GM21367 (cell line): Measurements from ENCODE around the gene ADAMTS8.

Experiments
- ATAC-seq: cut with Tn5 transposase; IDR thresholded peaks from one replicate; pipeline ENCODE4 v1.9.1; 2021; ENCODE audit not compliant: unreplicated experiment

The ADAMTS8 gene

DNA sequence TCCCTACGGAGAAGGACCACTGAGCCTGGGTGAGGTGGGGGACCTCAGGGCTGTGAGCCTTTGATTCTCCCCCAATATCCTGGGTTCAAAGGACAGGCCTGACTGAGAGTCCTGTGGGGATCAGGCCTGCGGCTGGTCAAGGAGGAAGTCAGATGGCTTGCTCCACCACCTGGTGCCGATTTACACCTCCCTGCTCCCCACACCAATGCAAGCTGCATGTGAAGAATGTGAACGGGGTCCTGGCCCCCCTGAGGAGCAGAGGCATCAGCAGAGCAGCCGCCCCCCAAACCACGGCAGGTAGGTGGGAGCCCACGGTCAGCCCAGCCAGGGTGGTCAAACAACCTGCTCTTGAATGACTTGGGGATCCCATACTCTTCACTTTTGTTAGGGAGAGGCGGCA, 6.7 kb downstream of the ADAMTS8 start:
- no peak for ATAC-seq

DNA sequence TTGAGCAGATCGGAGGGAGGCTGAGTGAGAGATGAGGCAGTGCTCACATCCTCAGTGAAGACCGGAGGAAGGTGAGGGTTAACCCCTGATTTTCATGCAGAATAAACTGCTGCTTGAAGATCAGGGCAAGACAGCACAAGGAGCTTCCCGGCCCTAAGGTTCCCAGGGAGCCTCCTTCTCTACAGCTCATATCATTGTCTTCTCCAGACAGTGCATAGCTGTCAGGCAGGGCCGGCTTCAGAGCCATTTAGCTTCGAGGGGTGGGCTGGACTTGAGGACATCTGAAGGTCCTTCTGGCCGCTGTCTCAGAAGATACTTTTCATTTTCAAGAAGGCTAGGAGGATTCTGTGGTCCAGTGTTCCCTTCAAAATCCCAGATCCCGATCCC, 7.2 kb downstream of the ADAMTS8 start:
- no peak for ATAC-seq

GRCh38 chr11:130420478-130421198, 7.8 kb downstream of the ADAMTS8 start:
- ATAC-seq = no peak

DNA sequence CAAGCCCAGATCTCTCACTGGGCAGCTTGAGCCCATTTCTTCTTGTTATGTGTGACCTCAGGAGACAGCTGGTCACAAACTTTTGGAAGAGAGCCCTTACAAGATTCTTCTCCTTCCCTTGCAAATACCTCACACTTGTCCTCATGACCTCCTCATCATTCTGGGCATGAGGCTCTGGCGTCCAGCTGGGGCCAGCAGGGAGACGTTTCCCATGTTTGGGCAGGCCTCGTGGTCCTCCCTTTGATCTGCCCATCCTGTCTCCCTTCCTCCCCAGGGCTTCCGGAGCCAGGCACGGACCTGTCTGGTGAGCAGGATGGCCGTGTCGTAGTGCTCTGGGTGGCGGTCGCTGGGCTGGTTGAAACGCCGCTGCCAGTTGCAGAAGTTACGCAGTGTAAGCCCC, 9.7 kb downstream of the ADAMTS8 start:
- no peak for ATAC-seq

- ATAC-seq = no peak
Measured at GRCh38 chr11:130418210-130418609, 10.2 kb downstream of the ADAMTS8 start.

DNA sequence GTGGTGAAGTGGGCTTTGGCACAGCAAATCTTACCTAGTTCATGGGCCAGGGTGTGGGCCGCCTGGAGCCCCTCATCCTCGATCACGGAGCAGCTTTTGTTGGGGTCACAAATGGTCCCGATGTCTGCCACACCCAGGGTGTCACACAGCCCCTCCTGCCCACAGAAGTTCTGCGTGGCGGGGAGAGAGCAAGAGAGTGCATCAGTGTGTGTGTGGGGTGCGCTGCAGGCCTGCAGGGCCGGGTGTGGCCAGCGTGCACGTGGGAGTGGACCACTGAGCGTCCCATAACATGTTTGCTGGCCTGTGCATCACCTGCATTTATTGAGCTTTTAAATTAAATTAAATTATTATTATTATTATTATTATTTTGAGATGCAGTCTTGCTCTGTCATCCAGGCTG, 11.5 kb downstream of the ADAMTS8 start:
- no peak for ATAC-seq

DNA sequence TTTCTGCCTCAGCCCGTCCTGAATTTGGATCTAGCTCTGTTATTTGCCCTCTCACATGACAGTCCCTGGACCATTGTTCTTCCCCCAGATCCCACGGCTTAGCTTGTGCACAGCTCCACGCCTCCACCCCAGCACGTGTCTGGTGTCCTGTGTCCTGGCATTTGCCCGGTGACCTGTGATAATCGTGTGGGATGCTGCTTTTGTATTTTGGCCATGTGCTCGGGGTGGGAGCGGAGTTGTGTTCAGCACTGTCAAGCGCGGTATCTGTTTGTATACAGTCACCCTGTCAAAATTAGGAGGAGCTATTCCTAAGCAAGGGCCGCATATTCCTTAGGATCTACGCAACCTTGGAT, 11.9 kb downstream of the ADAMTS8 start:
- no peak for ATAC-seq

DNA sequence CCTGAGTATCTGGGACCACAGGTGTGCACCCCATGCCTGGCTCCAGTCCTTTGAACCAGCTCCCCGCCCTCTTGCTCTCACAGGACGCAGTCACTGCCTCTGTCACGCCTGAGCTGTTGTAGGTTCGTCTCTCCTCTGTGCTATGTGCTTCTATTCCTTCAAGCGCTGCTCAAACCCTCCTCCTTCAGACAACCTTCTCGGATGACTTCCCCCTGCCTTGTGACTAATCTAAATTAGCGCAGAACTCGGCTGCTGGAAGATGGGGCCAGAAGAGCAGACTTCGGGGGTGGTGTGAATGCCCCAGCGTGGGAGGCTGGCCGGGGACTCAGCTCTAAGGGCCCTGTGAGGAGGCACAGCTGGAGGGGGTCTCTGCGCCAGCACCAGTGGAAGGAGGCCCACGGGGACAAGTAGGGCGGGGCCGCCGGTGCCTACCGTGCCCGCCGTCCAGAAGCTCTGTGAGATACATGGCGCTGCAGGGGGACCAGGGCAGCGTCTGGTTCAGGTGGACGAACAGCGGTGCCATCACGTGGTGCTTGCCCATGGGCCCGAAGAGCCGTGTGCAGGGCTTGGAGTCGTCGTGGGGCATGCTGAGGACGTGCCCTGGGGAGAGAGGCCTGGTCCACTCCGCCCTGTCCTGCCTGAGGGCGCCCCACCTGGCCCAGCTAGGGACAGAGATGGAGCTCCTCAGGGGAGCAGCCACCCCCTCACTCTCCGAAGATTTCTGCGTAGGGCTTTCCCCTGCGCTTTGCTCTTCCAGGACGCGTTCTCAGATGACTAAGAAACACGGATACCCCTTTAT, 12.5 kb downstream of the ADAMTS8 start:
- no peak for ATAC-seq

DNA sequence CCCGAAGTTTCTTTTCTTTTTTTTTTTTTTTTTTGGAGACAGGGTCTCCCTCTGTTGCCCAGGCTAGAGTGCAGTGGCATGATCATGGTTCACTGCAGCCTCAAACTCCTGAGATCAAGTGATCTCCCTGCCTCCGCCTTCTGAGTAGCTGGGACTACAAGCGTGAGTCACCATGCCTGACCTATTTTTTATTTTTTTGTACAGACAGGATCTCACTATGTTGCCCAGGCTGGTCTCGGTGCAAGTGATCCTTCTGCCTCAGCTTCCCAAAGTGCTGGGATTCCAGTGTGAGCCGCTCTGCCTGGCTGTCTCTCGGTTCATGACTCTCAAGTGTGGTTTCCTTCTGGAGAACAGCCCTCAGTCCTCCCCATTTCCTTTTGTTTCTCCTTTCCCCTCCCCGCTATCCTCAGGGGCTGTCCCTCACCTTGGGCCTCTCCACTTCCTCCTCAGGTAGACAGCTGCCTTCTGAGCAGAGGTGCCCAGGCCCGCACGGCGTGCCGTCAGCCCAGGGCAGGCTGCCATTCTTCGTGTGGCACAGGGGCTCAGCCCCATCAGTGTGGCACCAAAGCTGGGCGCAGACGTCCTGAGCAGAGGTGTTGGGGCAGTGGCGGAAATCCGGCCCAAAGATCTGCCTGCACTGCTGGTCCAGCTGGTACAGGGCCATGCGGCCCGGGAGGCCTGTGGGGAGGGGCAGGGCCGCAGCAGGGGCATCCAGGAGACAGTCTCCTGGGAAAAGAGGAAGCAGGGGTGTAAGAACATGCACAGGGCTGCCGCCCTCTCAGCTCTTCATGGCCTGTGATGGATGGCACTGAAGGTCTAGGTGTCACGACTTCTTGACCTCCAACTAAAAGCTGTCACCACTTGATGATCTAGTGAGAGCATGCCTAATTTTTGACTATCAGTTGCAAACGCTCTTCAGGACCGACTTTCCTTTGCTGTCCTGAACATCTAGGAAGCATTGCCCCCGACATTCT, 14.0 kb downstream of the ADAMTS8 start:
- no peak for ATAC-seq

GRCh38 chr11:130413405-130414106, 14.9 kb downstream of the ADAMTS8 start:
- ATAC-seq = no peak

DNA sequence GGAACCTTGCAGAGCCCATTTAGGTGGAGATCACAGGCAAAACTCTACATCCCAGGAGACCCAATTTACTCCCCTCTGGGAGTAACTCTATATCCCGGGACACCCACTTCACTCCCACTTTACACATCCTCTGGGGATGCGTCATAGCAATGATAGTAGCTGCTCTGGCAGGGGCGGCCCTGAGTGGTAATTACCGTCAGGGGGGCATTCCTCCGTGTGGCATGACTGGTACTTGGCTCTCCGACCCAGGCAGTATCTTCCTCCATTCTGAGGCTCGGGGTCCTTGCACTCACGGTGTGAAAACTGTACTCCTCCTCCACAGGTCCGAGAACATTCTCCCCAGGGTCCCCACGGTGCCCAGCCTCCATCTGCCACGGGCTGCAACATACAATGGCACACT, 17.2 kb downstream of the ADAMTS8 start:
- no peak for ATAC-seq

DNA sequence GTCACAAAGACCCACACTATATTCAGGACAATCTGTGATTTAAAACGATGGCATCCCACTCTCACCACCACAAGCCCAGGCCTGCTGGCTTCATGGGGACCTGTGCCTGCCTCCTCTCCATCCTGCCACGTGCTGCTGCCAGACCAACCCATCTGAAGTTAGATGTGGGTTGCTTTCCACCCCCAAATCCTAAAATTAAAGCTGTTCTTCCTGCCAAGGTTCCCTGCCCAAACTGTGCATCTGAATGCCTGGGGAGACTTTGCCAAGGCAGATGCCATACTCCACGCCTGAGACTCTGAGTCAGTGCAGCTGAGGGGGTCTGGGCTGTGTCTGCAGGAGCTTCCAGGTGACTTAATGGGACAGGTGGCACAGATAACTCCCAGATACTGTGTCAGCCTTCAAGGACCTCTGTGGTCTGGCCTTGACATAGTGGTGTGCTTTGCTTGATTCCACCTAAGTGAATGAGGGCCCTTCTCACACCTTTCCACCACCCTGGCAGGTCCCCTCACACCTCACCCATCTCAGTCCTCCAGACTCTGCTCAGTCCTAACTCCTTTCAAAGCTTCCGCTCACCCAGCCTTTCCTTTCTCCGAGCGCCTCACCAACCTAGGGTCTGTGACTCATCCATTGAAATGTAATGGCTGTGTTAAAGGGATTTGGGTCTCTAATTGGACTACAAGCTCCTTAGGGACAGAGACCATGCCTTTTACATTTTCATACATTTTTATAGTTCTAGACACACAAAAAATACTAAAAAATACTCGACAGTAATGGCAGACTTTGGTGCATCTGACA, 18.6 kb downstream of the ADAMTS8 start:
- no peak for ATAC-seq

DNA sequence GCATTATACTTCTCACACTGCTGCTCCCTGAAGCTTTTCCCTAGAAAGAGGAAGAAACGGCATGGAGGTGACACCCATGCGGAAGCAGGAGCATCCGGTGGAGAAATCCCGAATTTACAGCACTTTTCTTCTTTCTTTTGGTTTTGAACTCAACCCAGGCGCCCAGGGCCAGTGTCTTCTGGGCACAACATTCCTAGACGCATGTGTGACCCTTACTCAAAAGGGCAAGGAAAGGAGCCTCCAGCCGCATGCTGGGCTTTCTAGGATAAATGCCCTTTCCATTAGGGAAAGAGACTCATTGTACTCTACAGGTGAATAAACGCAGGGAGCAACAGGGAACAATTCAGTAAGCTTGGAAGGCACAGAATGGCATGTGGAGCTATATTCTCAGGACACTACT, 19.5 kb downstream of the ADAMTS8 start:
- ATAC-seq = no peak

DNA sequence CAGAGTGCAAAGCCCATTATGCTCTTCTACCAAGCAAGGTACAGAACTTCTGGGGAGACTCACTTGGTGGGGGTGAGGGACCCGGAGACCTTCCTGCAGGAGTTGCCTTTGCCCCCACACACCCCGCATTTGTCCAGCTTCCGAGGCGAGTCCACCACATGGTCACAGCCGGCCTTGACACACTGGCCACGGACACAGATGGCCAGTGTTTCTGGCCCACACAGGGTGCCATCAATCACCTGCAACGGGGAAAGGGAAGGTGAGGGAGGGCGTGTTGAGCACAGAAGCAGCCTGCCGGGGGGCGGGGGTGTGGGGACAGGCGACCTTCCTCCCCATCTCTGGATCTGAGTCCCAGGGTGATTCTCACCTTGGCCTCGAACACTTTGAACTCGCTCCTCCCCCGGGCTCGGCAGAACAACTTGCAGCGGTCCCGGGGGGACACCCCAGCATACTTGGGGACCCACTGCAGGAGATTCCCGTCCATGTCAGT, 20.0 kb downstream of the ADAMTS8 start:
- no peak for ATAC-seq

DNA sequence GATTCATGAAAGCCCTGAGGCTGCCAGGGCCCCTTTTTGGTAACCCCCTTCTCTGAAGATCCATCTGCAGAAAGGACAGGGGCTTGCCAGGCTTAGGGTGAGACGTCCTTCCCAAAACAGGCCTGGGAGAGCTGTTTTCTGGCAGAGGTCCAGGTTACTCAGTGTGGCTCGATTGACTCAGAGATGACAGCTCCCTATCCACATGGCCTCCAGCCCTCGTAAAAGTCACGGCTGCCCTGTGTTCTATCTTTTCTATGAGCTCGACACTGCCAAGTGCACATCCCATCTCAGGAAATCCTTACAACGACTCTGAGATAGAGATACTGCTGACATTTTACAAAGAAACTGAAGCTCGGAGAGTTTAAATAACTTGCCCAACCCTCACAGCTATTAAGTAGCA, 20.4 kb downstream of the ADAMTS8 start:
- ATAC-seq = no peak

GRCh38 chr11:130405428-130405827, 23.0 kb downstream of the ADAMTS8 start:
- ATAC-seq = no peak

GRCh38 chr11:130404727-130405126, 23.7 kb downstream of the ADAMTS8 start:
- ATAC-seq = no peak

GRCh38 chr11:130403967-130404366, 24.4 kb downstream of the ADAMTS8 start:
- no peak for ATAC-seq

GRCh38 chr11:130403271-130403804, 25.1 kb downstream of the ADAMTS8 start:
- no peak for ATAC-seq

DNA sequence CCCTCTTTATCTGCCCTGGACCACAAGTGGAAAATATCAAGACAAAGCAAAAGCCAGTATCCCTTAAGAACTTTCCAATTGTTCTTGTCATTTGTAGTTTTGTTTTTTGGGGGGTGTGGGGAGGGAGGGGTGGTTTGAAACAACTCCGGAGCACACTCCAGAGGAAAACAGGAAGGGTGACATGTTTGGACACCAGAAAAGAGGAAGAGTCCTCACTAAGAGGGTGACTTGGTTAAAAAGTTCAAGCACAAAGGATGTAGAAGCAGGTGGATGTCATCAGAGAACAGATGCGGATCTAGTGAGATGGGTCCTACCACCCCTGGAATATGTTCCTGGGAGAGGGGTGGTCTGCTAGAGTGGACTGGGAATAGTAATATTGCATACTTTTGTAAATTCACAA, 25.8 kb downstream of the ADAMTS8 start:
- no peak for ATAC-seq
